ENCODE measurements around the gene RANBP10.

DNA sequence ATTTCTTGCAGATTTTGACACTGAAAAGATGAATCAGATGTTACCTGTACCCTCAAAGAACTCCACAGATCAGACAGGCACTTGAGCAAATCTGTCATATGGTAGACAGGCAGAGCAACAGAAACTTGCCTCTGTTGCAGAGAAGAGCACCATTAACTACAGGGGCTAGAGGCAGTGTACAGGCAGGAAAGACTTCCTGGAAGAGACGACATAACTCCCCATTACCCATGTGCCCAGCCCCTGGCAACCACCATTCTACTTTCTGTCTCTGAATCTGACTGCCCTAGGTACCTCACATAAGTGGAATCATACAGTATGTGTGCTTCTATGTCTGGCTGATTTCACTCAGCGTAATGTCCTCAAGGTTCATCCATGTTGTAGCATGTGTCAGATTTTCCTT is 102.7 kb downstream of the RANBP10 start:
- TF ChIP-seq, protein P1, sequence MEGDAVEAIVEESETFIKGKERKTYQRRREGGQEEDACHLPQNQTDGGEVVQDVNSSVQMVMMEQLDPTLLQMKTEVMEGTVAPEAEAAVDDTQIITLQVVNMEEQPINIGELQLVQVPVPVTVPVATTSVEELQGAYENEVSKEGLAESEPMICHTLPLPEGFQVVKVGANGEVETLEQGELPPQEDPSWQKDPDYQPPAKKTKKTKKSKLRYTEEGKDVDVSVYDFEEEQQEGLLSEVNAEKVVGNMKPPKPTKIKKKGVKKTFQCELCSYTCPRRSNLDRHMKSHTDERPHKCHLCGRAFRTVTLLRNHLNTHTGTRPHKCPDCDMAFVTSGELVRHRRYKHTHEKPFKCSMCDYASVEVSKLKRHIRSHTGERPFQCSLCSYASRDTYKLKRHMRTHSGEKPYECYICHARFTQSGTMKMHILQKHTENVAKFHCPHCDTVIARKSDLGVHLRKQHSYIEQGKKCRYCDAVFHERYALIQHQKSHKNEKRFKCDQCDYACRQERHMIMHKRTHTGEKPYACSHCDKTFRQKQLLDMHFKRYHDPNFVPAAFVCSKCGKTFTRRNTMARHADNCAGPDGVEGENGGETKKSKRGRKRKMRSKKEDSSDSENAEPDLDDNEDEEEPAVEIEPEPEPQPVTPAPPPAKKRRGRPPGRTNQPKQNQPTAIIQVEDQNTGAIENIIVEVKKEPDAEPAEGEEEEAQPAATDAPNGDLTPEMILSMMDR (conservative IDR thresholded peaks at IDR 0.05 in 1 of 2, IDR thresholded peaks at IDR 0.05 in 1 of 2; ENCODE audit: extremely low read depth in 1 of 2, insufficient read depth in 1 of 2, low read depth in 1 of 2, low read length in 2 of 2) = no peak
- TF ChIP-seq EZH2 (IDR thresholded peaks at IDR 0.05; ENCODE audit: borderline replicate concordance, low read length) = no peak
